NT2/D1 (cell line): ENCODE data around the gene TSHZ3.

Source experiments
- DNase-seq: peaks from one replicate; pipeline ENCODE4 v3.0.0-alpha.2; 2011; ENCODE audit warnings: low read depth, low spot score
- H3K27me3 ChIP-seq: 2 replicates; pipeline ENCODE4 v1.6.0; 2011; ENCODE audit warnings: mild to moderate bottlenecking; ENCODE audit not compliant: insufficient read length, insufficient read depth
- H3K36me3 ChIP-seq: 2 replicates; pipeline ENCODE4 v1.6.1; 2011; ENCODE audit warnings: mild to moderate bottlenecking, low read length, mixed read lengths; ENCODE audit not compliant: insufficient read depth, insufficient read length
- H3K4me1 ChIP-seq: 2 replicates; pipeline ENCODE4 v1.5.1; 2011; ENCODE audit not compliant: insufficient read depth, insufficient read length
- H3K4me3 ChIP-seq: 2 replicates; pipeline ENCODE4 v1.5.1; 2011; ENCODE audit warnings: low read depth; ENCODE audit not compliant: insufficient read length
- H3K9ac ChIP-seq: 2 replicates; pipeline ENCODE4 v1.6.0; 2011; ENCODE audit warnings: low read depth; ENCODE audit not compliant: insufficient read length
- H3K9me3 ChIP-seq: 2 replicates; pipeline ENCODE4 v1.5.1; 2011; ENCODE audit warnings: mild to moderate bottlenecking, low read length; ENCODE audit not compliant: insufficient read depth
- SUZ12 ChIP-seq: IDR thresholded peaks from 2 replicates; pipeline ENCODE4 v1.6.1; 2011; ENCODE audit not compliant: insufficient read length, insufficient read depth; ENCODE audit errors: extremely low read depth
- YY1 ChIP-seq: IDR thresholded peaks from 2 replicates; pipeline ENCODE4 v1.6.1; 2011; ENCODE audit not compliant: insufficient read length, insufficient read depth
- ZNF274 ChIP-seq: IDR thresholded peaks from 2 replicates; pipeline ENCODE4 v1.6.1; 2011; ENCODE audit warnings: mild to moderate bottlenecking, low read depth, low read length

TSHZ3 gene, protein sequence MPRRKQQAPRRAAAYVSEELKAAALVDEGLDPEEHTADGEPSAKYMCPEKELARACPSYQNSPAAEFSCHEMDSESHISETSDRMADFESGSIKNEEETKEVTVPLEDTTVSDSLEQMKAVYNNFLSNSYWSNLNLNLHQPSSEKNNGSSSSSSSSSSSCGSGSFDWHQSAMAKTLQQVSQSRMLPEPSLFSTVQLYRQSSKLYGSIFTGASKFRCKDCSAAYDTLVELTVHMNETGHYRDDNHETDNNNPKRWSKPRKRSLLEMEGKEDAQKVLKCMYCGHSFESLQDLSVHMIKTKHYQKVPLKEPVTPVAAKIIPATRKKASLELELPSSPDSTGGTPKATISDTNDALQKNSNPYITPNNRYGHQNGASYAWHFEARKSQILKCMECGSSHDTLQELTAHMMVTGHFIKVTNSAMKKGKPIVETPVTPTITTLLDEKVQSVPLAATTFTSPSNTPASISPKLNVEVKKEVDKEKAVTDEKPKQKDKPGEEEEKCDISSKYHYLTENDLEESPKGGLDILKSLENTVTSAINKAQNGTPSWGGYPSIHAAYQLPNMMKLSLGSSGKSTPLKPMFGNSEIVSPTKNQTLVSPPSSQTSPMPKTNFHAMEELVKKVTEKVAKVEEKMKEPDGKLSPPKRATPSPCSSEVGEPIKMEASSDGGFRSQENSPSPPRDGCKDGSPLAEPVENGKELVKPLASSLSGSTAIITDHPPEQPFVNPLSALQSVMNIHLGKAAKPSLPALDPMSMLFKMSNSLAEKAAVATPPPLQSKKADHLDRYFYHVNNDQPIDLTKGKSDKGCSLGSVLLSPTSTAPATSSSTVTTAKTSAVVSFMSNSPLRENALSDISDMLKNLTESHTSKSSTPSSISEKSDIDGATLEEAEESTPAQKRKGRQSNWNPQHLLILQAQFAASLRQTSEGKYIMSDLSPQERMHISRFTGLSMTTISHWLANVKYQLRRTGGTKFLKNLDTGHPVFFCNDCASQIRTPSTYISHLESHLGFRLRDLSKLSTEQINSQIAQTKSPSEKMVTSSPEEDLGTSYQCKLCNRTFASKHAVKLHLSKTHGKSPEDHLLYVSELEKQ

GRCh38 chr19:31349160-31349881 is at the start of gene TSHZ3:
Gene TSHZ3 (minus strand): TSS chr19:31349436. CDS start chr19:31349219, 217 bp downstream.
- no peaks in the 10 kb centered on the region for H3K36me3 ChIP-seq
- H3K4me1 ChIP-seq = peaks cover 6% of the 10 kb centered on the region
- H3K9me3 ChIP-seq = no peaks in the 10 kb centered on the region
- no peak for DNase-seq
- peaks cover 74% of the 10 kb centered on the region for H3K27me3 ChIP-seq
- peak within 1 kb of the TSS; percentile 24 for H3K9ac ChIP-seq
- peak within 1 kb of the TSS; percentile 47 for H3K4me3 ChIP-seq
- TF ChIP-seq ZNF274 = no peak
- no peak for TF ChIP-seq SUZ12
- no peak for TF ChIP-seq YY1

- H3K4me3 ChIP-seq = no peak overlapping the region
- no peak for DNase-seq
- TF ChIP-seq ZNF274 (no peak), YY1 (no peak), SUZ12 (no peak)
These were observed 48.1 kb upstream of the TSHZ3 start for GRCh38 chr19:31397308-31397707.

DNA sequence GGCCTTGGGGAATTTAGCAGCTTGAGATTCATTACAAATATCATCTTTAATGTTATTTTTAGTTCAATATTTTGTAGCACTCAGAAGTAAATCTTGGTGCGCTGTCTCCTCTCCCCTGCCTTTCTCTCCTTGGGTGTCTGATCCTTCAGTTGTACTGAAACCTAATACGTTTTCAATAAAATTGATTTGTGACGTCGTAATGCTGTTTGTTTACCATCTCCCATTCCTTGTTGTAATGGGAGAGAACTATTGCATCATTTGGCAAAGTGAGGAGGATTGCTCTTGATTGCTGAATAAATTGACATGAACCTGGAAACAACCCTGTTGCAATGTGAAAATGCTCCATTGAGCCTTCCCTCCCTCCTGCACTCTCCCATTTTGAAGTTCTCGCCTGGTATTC is 43.2 kb upstream of the TSHZ3 start:
- DNase-seq = no peak

More at GRCh38 chr19:31397308-31397707, 48.1 kb upstream of the TSHZ3 start:
- Histone ChIP-seq H3K36me3 (no peaks in the 10 kb centered on the region), H3K9ac (no peak overlapping the region), H3K27me3 (no peaks in the 10 kb centered on the region), H3K9me3 (no peaks in the 10 kb centered on the region), H3K4me1 (no peaks in the 10 kb centered on the region)

GRCh38 chr19:31391518-31391917 is 42.3 kb upstream of the TSHZ3 start:
- H3K27me3 ChIP-seq = no peaks in the 10 kb centered on the region
- no peaks in the 10 kb centered on the region for H3K36me3 ChIP-seq
- TF ChIP-seq ZNF274 = no peak
- TF ChIP-seq YY1 = no peak
- no peak for TF ChIP-seq SUZ12
- no peak overlapping the region for H3K4me3 ChIP-seq
- no peaks in the 10 kb centered on the region for H3K9me3 ChIP-seq
- DNase-seq = no peak
- no peak overlapping the region for H3K9ac ChIP-seq
- H3K4me1 ChIP-seq = no peaks in the 10 kb centered on the region

More for the DNA sequence above, 43.2 kb upstream of the TSHZ3 start:
- no peaks in the 10 kb centered on the region for H3K9me3 ChIP-seq
- no peak overlapping the region for H3K9ac ChIP-seq
- no peaks in the 10 kb centered on the region for H3K4me1 ChIP-seq
- no peaks in the 10 kb centered on the region for H3K27me3 ChIP-seq
- H3K4me3 ChIP-seq = no peak overlapping the region
- no peaks in the 10 kb centered on the region for H3K36me3 ChIP-seq
- TF ChIP-seq YY1 = no peak
- TF ChIP-seq ZNF274 = no peak
- no peak for TF ChIP-seq SUZ12

DNA sequence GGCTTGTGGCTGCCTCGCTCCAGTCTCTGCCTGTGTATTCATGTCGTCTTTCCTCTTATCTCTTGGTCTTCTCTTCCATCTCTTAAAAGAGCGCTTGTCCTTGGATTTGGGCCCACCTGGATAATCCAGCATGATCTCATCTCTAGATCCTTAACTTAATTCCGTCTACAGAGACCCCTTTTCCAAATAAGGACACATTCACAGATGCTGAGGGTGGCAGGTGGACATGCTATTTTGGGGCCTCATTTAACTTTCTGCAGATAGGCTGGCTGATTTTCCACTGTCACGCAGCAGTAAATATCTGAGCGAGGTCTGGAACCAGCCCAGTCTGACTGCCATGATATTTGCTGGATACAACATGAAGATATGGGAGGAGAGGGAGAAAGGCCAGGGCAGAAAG is 41.5 kb upstream of the TSHZ3 start:
- DNase-seq = no peak
- Histone ChIP-seq H3K36me3 (no peaks in the 10 kb centered on the region), H3K27me3 (no peaks in the 10 kb centered on the region), H3K4me1 (no peaks in the 10 kb centered on the region), H3K9me3 (no peaks in the 10 kb centered on the region), H3K4me3 (no peak overlapping the region), H3K9ac (no peak overlapping the region)
- TF ChIP-seq SUZ12 (no peak), ZNF274 (no peak), YY1 (no peak)

DNA sequence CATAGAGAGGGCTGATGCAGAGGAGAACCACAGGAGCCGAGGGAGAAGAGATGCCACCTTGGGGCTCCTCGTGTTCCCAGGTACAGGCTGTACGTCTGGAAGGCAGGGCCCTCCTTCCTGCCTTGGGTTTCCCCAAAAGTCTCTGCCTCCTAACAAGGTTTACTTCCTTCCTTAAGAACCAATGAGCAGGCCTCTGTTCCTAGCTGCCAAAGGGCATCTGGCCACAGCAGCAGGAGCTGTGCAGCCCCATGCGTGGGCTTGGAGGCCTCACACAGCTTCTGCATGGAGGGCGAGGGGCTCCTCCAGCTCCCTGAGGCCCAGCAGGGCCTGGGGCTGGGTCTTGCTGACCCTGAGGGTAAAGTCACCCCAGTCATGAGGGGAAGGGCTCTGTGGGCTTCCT is 40.6 kb upstream of the TSHZ3 start:
- Histone ChIP-seq H3K36me3 (no peaks in the 10 kb centered on the region), H3K4me3 (no peak overlapping the region), H3K9ac (no peak overlapping the region), H3K27me3 (no peaks in the 10 kb centered on the region), H3K9me3 (no peaks in the 10 kb centered on the region), H3K4me1 (no peaks in the 10 kb centered on the region)
- no peak for DNase-seq
- TF ChIP-seq YY1 (no peak), ZNF274 (no peak), SUZ12 (no peak)
